Measurements from ENCODE around the gene ERAP2. TPM values are rescaled to one million over a fixed set of nuclear protein-coding genes. Genes with fewer than 3 reads are reported as not detected.

The ERAP2 gene
- total RNA-seq, 6 donors from 2014 or later, result 19.9 to 24.8 (median 22.1) TPM

DNA sequence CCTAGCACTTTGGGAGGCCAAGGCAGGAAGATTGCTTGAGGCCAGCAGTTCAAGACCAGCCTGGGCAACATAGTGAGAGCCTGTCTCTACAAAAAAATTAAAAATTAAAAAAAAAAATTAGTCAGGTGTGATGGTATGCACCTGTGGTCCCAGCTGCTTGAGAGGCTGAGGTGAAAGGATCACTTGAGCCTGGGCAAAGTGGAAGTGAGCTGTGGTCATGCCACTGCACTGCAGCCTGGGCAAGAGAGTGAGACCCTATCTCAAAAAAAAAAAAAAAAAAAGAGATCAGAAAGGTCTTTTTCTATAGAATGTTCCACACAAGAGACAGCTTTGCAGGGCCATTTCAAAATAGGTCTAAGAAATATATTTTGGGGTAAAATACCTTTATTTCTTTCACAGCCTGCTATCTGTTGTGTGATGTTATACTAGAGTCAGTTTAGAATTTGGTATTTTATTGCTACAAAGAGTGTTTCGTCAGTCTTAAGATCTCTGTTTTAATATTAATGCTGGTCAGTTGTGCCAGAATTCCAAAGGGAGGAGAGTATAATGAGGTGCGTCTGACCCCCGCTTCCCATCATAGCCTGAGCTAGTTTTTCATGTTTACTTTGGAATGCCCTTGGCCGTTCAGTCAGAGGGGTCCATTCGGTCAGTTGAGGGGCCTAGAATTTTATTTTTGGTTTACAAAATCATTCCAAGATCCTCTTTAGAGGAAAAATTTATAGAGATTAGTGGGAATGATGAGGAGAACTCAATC lies 69.0 kb downstream of the ERAP2 start:
- TF ChIP-seq POLR2AphosphoS5 (IDR thresholded peaks at IDR 0.05) (no peak), POLR2A (IDR thresholded peaks at IDR 0.05) (no peak), EP300 (IDR thresholded peaks at IDR 0.05) (no peak)
- TF ChIP-seq, protein P1, sequence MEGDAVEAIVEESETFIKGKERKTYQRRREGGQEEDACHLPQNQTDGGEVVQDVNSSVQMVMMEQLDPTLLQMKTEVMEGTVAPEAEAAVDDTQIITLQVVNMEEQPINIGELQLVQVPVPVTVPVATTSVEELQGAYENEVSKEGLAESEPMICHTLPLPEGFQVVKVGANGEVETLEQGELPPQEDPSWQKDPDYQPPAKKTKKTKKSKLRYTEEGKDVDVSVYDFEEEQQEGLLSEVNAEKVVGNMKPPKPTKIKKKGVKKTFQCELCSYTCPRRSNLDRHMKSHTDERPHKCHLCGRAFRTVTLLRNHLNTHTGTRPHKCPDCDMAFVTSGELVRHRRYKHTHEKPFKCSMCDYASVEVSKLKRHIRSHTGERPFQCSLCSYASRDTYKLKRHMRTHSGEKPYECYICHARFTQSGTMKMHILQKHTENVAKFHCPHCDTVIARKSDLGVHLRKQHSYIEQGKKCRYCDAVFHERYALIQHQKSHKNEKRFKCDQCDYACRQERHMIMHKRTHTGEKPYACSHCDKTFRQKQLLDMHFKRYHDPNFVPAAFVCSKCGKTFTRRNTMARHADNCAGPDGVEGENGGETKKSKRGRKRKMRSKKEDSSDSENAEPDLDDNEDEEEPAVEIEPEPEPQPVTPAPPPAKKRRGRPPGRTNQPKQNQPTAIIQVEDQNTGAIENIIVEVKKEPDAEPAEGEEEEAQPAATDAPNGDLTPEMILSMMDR (IDR thresholded peaks at IDR 0.05), result no peak
- Histone ChIP-seq H3K36me3 (no peaks in the 10 kb centered on the region), H3K9me3 (no peaks in the 10 kb centered on the region), H3K4me1 (peaks cover 0 to 4% (median 0%) of the 10 kb centered on the region in 4 donors), H3K4me3 (no peak overlapping the region), H3K27ac (no peak overlapping the region), H3K27me3 (no peaks in the 10 kb centered on the region)
- WGBS, 2 donors, result 59 to 81% methylated on average over 5 of the region's 5 CpGs
- no peak for ATAC-seq (ENCODE audit: low FRiP score in 2 of 2)
- DNase-seq, result no peak

DNA sequence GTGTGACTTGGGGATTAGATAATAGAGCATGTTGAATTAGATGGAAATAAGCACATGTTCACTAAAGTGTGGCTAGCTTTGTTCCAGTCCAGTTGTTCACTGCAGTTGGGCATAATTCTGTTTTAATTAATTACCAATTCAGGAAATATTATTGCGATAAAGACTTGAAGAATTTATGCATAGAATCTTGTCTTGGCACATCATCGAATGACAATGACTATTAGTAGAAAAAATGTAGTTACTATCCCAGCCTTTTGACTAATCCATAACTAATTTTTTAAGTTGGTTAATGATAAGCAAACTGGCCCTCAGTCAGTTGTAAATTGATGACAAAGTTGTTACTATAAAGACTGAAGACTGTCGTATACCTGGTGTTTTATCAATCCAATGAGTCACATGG lies 70.1 kb downstream of the ERAP2 start:
- Histone ChIP-seq H3K9me3 (no peaks in the 10 kb centered on the region), H3K27ac (no peak overlapping the region), H3K4me1 (peaks cover 0 to 4% (median 0%) of the 10 kb centered on the region in 4 donors), H3K36me3 (no peaks in the 10 kb centered on the region), H3K4me3 (no peak overlapping the region), H3K27me3 (no peaks in the 10 kb centered on the region)
- DNase-seq (no peak), ATAC-seq (ENCODE audit: low FRiP score in 2 of 2) (no peak)
- WGBS, 2 donors, result 87 to 94% methylated on average over 3 of the region's 3 CpGs
- TF ChIP-seq POLR2AphosphoS5 (IDR thresholded peaks at IDR 0.05) (no peak), POLR2A (IDR thresholded peaks at IDR 0.05) (no peak), EP300 (IDR thresholded peaks at IDR 0.05) (no peak)
- TF ChIP-seq, protein P1 (IDR thresholded peaks at IDR 0.05), result no peak

DNA sequence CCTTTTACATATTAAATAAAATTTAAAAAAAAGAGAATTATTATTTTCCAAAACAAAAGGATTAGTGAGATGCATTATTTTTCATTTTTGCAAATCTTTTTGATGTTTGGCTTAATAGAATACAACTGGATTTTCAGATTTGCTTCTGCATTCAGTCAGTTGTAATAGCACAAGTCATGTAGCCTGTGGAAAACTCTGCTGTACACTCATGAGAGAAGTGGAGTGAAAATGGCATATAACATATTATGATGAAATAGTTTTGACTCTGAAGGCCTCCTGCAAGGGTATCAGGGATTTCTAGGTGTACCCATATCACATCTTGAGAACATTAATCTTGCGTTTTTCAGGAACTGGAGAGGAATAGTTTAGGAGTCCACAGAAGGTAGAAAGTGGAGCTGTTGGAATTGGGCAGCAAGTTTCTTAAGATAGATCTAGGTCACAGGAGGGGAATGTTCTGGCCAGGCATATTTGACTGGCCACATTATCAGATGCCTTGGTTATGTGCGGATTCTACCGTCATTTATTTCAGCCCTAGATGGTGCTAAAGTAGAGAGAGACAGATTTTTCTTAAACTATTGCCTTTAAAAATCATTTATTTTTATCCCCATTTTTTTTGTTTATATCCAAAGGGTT lies 75.9 kb downstream of the ERAP2 start:
- DNase-seq (no peak), ATAC-seq (ENCODE audit: low FRiP score in 2 of 2) (no peak)
- peaks cover 0 to 4% (median 3%) of the 10 kb centered on the region in 4 donors for H3K4me1 ChIP-seq
- TF ChIP-seq, protein P1 (IDR thresholded peaks at IDR 0.05), result no peak
- TF ChIP-seq POLR2AphosphoS5 (IDR thresholded peaks at IDR 0.05) (no peak), POLR2A (IDR thresholded peaks at IDR 0.05) (no peak), EP300 (IDR thresholded peaks at IDR 0.05) (no peak)
- no peaks in the 10 kb centered on the region for H3K9me3 ChIP-seq
- 91 to 93% methylated on average over 3 of the region's 3 CpGs for WGBS, 2 donors
- no peaks in the 10 kb centered on the region for H3K36me3 ChIP-seq
- H3K4me3 ChIP-seq, result no peak overlapping the region
- H3K27me3 ChIP-seq, result no peaks in the 10 kb centered on the region
- no peak overlapping the region for H3K27ac ChIP-seq

DNA sequence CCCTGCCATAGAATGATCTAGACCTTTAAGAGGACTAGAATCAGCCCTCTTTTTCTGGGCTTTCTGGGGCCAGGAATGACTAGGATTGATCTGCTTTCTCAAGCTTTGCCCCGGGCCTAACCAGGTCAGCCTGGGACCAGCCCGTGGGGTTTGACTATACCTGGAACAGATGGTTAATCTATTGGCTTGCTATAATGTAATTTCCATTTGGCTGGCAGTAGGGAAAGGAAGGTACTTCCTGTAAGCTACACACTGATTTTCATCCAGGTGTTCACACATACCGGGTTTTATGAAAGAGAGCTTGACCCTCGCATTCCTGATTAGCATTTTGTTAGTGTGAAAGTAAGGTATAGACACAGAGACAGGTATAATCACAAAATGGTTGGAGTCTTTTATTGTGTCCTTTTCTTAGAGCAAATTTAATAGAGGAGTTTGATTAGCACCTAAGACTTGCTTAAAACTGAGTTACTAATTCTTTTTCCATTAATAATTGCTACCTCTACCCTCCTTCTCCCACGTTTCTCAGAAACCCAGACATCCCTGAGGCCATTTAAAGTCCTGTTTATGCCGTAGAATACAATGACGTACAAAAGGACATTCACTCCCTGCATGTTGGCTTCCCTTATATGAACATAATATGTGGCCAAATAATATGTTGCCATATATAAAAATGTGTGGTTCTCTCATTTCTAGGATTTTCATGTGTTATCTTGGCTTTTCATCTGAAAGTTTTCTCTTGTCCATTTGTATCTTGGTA lies 76.9 kb downstream of the ERAP2 start:
- peaks cover 0 to 4% (median 3%) of the 10 kb centered on the region in 4 donors for H3K4me1 ChIP-seq
- 85 to 87% methylated on average over 7 of the region's 7 CpGs for WGBS, 2 donors
- peak overlapping the region in 1 of 4 donors; percentile 40 for H3K27ac ChIP-seq
- no peak for ATAC-seq (ENCODE audit: low FRiP score in 2 of 2)
- no peaks in the 10 kb centered on the region for H3K36me3 ChIP-seq
- TF ChIP-seq, protein P1 (IDR thresholded peaks at IDR 0.05), result no peak
- TF ChIP-seq POLR2A (IDR thresholded peaks at IDR 0.05) (no peak), EP300 (IDR thresholded peaks at IDR 0.05) (no peak), POLR2AphosphoS5 (IDR thresholded peaks at IDR 0.05) (no peak)
- H3K4me3 ChIP-seq, result no peak overlapping the region
- H3K9me3 ChIP-seq, result no peaks in the 10 kb centered on the region
- DNase-seq, result no peak
- H3K27me3 ChIP-seq, result no peaks in the 10 kb centered on the region
